Loucy (cell line): ENCODE data around the gene MBD6.

Experiments
- EZH2phosphoT487 ChIP-seq: fragments of 200-600 bp; IDR thresholded peaks from 2 replicates; pipeline ENCODE4 v1.6.1; 2018; ENCODE audit warnings: antibody characterized with exemption, mild to moderate bottlenecking, moderate library complexity, borderline replicate concordance
- TF ChIP-seq, protein P1 (sequence below): fragments of 200-600 bp; sonication (generic); conservative IDR thresholded peaks from 2 replicates; pipeline ENCODE4 v1.5.1; 2014; ENCODE audit warnings: mild to moderate bottlenecking, antibody characterized with exemption, low read length

DNA sequence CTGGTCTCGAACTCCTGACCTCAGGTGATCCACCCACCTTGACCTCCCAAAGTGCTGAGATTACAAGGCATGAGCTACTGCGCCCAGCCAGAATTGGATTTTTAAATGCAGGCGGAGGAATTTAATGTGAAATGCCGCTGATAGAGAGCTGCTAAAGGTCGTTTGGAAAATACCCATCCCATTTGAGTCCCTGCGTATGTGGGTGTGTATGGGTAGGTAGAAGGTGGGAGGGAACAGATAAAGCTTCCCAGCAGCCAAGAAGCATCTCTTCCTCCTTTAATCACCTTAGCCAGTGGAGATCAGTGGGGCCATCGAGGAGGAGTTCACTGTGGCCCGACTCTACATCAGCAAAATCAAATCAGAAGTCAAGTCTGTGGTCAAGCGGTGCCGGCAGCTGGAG lies 52.2 kb downstream of the MBD6 start:
- TF ChIP-seq, protein P1, sequence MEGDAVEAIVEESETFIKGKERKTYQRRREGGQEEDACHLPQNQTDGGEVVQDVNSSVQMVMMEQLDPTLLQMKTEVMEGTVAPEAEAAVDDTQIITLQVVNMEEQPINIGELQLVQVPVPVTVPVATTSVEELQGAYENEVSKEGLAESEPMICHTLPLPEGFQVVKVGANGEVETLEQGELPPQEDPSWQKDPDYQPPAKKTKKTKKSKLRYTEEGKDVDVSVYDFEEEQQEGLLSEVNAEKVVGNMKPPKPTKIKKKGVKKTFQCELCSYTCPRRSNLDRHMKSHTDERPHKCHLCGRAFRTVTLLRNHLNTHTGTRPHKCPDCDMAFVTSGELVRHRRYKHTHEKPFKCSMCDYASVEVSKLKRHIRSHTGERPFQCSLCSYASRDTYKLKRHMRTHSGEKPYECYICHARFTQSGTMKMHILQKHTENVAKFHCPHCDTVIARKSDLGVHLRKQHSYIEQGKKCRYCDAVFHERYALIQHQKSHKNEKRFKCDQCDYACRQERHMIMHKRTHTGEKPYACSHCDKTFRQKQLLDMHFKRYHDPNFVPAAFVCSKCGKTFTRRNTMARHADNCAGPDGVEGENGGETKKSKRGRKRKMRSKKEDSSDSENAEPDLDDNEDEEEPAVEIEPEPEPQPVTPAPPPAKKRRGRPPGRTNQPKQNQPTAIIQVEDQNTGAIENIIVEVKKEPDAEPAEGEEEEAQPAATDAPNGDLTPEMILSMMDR = no peak
- no peak for TF ChIP-seq EZH2phosphoT487
